ENCODE data around the gene RAB35. TPM values are rescaled to one million over a fixed set of nuclear protein-coding genes. Genes with fewer than 3 reads are reported as not detected.

The RAB35 gene
- polyA plus RNA-seq, 1 of the 3 experiments (the other 2 are of a cell fraction): 41.8 TPM

- WGBS (ENCODE audit: low lambda C conversion rate): 100% methylated on average over 2 of the region's 8 CpGs
- Histone ChIP-seq H3K79me2 (ENCODE audit: insufficient read depth) (no peaks in the 10 kb centered on the region), H3K36me3 (replicated peaks in 1 of 2; ENCODE audit: control insufficient read depth in 1 of 2, insufficient read depth in 2 of 2, low read length in 1 of 2) (peaks cover 84 to 93% of the 10 kb centered on the region in 2 experiments), H3K27ac (ENCODE audit: low read depth in 2 of 2, low read length in 1 of 2) (no peak overlapping the region), H3F3A (replicated peaks; ENCODE audit: insufficient read depth) (no peaks in the 10 kb centered on the region), H2AFZ (ENCODE audit: low read depth) (no peak overlapping the region), H3K4me1 (ENCODE audit: control insufficient read depth in 1 of 2, insufficient read depth in 2 of 2, low read depth in 1 of 2, low read length in 1 of 2) (no peaks in the 10 kb centered on the region), H3K9me3 (no peaks in the 10 kb centered on the region), H3K4me3 (ENCODE audit: low read depth in 2 of 2, low read length in 1 of 2) (no peak overlapping the region), H4K20me1 (ENCODE audit: insufficient read depth) (no peaks in the 10 kb centered on the region), H3K27me3 (ENCODE audit: insufficient read depth) (no peaks in the 10 kb centered on the region), H3K4me2 (no peak overlapping the region), H3K9me2 (no peaks in the 10 kb centered on the region), H3K9ac (no peak overlapping the region)
- CTCF ChIA-PET: no interaction called here
- TF ChIP-seq, protein P1, sequence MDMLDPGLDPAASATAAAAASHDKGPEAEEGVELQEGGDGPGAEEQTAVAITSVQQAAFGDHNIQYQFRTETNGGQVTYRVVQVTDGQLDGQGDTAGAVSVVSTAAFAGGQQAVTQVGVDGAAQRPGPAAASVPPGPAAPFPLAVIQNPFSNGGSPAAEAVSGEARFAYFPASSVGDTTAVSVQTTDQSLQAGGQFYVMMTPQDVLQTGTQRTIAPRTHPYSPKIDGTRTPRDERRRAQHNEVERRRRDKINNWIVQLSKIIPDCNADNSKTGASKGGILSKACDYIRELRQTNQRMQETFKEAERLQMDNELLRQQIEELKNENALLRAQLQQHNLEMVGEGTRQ (IDR thresholded peaks at IDR 0.05; ENCODE audit: borderline replicate concordance, low read depth, low read length): no peak
- TF ChIP-seq MXI1 (IDR thresholded peaks at IDR 0.05; ENCODE audit: low read depth, low read length): no peak
- TF ChIP-seq NRF1 (IDR thresholded peaks at IDR 0.05; ENCODE audit: low read depth, low read length): no peak
- TF ChIP-seq CHD2 (IDR thresholded peaks at IDR 0.05; ENCODE audit: low read length, partially characterized antibody): no peak
- TF ChIP-seq, protein P2, sequence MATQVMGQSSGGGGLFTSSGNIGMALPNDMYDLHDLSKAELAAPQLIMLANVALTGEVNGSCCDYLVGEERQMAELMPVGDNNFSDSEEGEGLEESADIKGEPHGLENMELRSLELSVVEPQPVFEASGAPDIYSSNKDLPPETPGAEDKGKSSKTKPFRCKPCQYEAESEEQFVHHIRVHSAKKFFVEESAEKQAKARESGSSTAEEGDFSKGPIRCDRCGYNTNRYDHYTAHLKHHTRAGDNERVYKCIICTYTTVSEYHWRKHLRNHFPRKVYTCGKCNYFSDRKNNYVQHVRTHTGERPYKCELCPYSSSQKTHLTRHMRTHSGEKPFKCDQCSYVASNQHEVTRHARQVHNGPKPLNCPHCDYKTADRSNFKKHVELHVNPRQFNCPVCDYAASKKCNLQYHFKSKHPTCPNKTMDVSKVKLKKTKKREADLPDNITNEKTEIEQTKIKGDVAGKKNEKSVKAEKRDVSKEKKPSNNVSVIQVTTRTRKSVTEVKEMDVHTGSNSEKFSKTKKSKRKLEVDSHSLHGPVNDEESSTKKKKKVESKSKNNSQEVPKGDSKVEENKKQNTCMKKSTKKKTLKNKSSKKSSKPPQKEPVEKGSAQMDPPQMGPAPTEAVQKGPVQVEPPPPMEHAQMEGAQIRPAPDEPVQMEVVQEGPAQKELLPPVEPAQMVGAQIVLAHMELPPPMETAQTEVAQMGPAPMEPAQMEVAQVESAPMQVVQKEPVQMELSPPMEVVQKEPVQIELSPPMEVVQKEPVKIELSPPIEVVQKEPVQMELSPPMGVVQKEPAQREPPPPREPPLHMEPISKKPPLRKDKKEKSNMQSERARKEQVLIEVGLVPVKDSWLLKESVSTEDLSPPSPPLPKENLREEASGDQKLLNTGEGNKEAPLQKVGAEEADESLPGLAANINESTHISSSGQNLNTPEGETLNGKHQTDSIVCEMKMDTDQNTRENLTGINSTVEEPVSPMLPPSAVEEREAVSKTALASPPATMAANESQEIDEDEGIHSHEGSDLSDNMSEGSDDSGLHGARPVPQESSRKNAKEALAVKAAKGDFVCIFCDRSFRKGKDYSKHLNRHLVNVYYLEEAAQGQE (IDR thresholded peaks at IDR 0.05; ENCODE audit: low read depth, low read length): no peak
- TF ChIP-seq USF1 (IDR thresholded peaks at IDR 0.05; ENCODE audit: borderline replicate concordance, low read depth): no peak
- no peak for TF ChIP-seq TEAD4 (IDR thresholded peaks at IDR 0.05; ENCODE audit: borderline replicate concordance, insufficient read depth)
- no peak for TF ChIP-seq ELF1 (IDR thresholded peaks at IDR 0.05)
- no peak for TF ChIP-seq FOXJ3 (CRISPR knock-in tag; IDR thresholded peaks at IDR 0.05)
- TF ChIP-seq, protein P3, sequence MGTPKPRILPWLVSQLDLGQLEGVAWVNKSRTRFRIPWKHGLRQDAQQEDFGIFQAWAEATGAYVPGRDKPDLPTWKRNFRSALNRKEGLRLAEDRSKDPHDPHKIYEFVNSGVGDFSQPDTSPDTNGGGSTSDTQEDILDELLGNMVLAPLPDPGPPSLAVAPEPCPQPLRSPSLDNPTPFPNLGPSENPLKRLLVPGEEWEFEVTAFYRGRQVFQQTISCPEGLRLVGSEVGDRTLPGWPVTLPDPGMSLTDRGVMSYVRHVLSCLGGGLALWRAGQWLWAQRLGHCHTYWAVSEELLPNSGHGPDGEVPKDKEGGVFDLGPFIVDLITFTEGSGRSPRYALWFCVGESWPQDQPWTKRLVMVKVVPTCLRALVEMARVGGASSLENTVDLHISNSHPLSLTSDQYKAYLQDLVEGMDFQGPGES (IDR thresholded peaks at IDR 0.05; ENCODE audit: low read depth, low read length): no peak
- TF ChIP-seq EP300 (IDR thresholded peaks at IDR 0.05; ENCODE audit: borderline replicate concordance in 1 of 2, low read depth in 1 of 2, low read length in 1 of 2): no peak
- TF ChIP-seq GATA2 (CRISPR knock-in tag; IDR thresholded peaks at IDR 0.05): no peak
- no peak for DNase-seq
- POLR2A ChIA-PET: no interaction called here
Observed at GRCh38 chr12:120145164-120145563, 28.6 kb upstream of the RAB35 start.

Measured in SK-N-SH (cell line).